Midbrain (tissue), 1 donor: ENCODE results near the gene GPR42.
A peak's percentile ranks its signal among the peaks of the same experiment; 100 is the strongest.
"Not testable (repeated sequence)": the region's sequence is repeated elsewhere in the genome, so short reads cannot be mapped to it uniquely, and the experiment has no call there.

Experiments used
- DNase-seq: peaks from one replicate; lab custom pipeline; 2025; lab: John Stamatoyannopoulos, UW

GPR42 gene

GRCh38 chr19:35347171-35347929 lies 23.5 kb upstream of the GPR42 start, which contains the start of gene FFAR1:
FFAR1 (plus strand) TSS chr19:35347902; CDS start chr19:35351552, 3,650 bp downstream.
- DNase-seq = no peak

GRCh38 chr19:35347930-35348298 lies 23.0 kb upstream of the GPR42 start:
- no peak for DNase-seq

- DNase-seq = no peak
Observed at GRCh38 chr19:35348911-35349611, 21.8 kb upstream of the GPR42 start.

- no peak for DNase-seq
Observed at GRCh38 chr19:35349614-35350521, 21.0 kb upstream of the GPR42 start.

GRCh38 chr19:35350591-35350990 lies 20.3 kb upstream of the GPR42 start:
- DNase-seq = no peak

GRCh38 chr19:35351411-35352176 lies 19.3 kb upstream of the GPR42 start:
- no peak for DNase-seq

GRCh38 chr19:35352177-35352447 lies 18.8 kb upstream of the GPR42 start:
- no peak for DNase-seq

GRCh38 chr19:35352448-35353304 lies 18.2 kb upstream of the GPR42 start:
- DNase-seq = peak; percentile 78

- no peak for DNase-seq
Observed at GRCh38 chr19:35353635-35354034, 17.2 kb upstream of the GPR42 start.

- DNase-seq = no peak
Observed at GRCh38 chr19:35354898-35355297, 16.0 kb upstream of the GPR42 start.

- no peak for DNase-seq
Observed at GRCh38 chr19:35355791-35356460, 14.9 kb upstream of the GPR42 start.

GRCh38 chr19:35357867-35358573 lies 12.8 kb upstream of the GPR42 start, which contains the start of gene FFAR3:
FFAR3 (plus strand) TSS chr19:35358460; CDS start chr19:35358891, 431 bp downstream.
- DNase-seq = peak; percentile 42

GRCh38 chr19:35358834-35359233 lies 12.0 kb upstream of the GPR42 start:
- DNase-seq = not testable (repeated sequence)

- DNase-seq = not testable (repeated sequence)
Observed at GRCh38 chr19:35359395-35359794, 11.5 kb upstream of the GPR42 start.

- DNase-seq = not testable (repeated sequence)
Observed at GRCh38 chr19:35360081-35360480, 10.8 kb upstream of the GPR42 start.

- DNase-seq = no peak
Observed at GRCh38 chr19:35360880-35361420, 9.9 kb upstream of the GPR42 start.

- no peak for DNase-seq
Observed at GRCh38 chr19:35362261-35363000, 8.4 kb upstream of the GPR42 start.

- DNase-seq = no peak
Observed at GRCh38 chr19:35363001-35363590, 7.8 kb upstream of the GPR42 start.
